Hematopoietic multipotent progenitor cell treated with erythropoietin and hydrocortisone succinate and interleukin-3 and kit ligand, for 8 days (in vitro differentiated cells): ENCODE measurements around the gene ATP2B2.

Experiments used
- DNase-seq: peaks from one replicate; pipeline ENCODE4 v3.0.0-alpha.2; 2015

ATP2B2 gene

GRCh38 chr3:10468613-10469354, 36.6 kb downstream of the ATP2B2 start:
- no peak for DNase-seq

- DNase-seq = no peak
Measured at GRCh38 chr3:10467904-10468612, 37.3 kb downstream of the ATP2B2 start.

GRCh38 chr3:10467204-10467603, 38.2 kb downstream of the ATP2B2 start:
- no peak for DNase-seq

GRCh38 chr3:10466186-10466585, 39.2 kb downstream of the ATP2B2 start:
- DNase-seq = no peak

- DNase-seq = no peak
Measured at GRCh38 chr3:10465161-10465560, 40.2 kb downstream of the ATP2B2 start.

- DNase-seq = no peak
Measured at GRCh38 chr3:10463533-10464434, 41.6 kb downstream of the ATP2B2 start.

- no peak for DNase-seq
Measured at GRCh38 chr3:10462641-10463532, 42.5 kb downstream of the ATP2B2 start.

- peak; percentile 72 for DNase-seq
Measured at GRCh38 chr3:10460951-10461545, 44.3 kb downstream of the ATP2B2 start.

GRCh38 chr3:10459954-10460754, 45.2 kb downstream of the ATP2B2 start:
- peak; percentile 77 for DNase-seq

- DNase-seq = no peak
Measured at GRCh38 chr3:10457560-10457959, 47.8 kb downstream of the ATP2B2 start.

- no peak for DNase-seq
Measured at GRCh38 chr3:10456981-10457380, 48.4 kb downstream of the ATP2B2 start.

GRCh38 chr3:10455545-10455914, 49.9 kb downstream of the ATP2B2 start:
- DNase-seq = no peak

- DNase-seq = no peak
Measured at GRCh38 chr3:10454907-10455544, 50.4 kb downstream of the ATP2B2 start.

- no peak for DNase-seq
Measured at GRCh38 chr3:10453431-10454163, 51.8 kb downstream of the ATP2B2 start.

GRCh38 chr3:10450494-10451440, 54.6 kb downstream of the ATP2B2 start:
- no peak for DNase-seq

GRCh38 chr3:10449436-10449835, 56.0 kb downstream of the ATP2B2 start:
- DNase-seq = no peak

GRCh38 chr3:10448544-10448943, 56.8 kb downstream of the ATP2B2 start:
- DNase-seq = no peak

- no peak for DNase-seq
Measured at GRCh38 chr3:10447527-10448260, 57.7 kb downstream of the ATP2B2 start.
